Kidney tubule cell (primary cell): ENCODE results near the gene PPP1R14D.

Experiments
- DNase-seq: peaks from one replicate; pipeline ENCODE4 v3.0.0-alpha.2; 2018; ENCODE audit warnings: low spot score

The PPP1R14D gene

DNA sequence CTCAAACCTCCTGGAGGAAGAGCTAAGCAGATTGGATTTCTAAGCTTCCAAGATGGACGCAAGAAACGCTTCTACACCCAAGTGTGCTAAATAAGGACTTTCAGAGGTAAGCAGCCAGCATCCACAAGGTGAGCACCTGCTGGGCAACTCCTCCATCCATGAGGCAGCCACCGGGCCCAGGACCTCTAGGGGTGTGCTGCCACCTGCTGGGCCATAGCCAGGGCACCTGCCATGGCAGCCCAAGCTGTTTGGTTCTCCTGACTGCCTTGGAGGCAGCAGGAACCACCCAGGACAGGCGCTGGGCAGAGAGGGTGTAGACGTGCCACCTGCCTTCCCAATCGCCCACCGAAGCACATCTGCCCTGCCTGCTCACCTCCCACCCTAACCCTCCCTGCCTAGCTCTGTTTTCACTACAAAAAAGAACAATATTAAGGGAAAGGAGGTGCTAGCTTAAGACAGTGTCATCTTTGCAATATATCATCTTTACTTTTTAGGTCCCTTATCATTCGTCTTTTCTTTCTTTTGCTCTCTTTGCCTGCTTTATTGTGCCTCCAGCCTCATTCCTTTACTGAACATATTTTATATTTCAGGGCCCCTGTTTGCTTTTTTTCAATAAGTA, 45.8 kb downstream of the PPP1R14D start:
- peak; percentile 83 for DNase-seq

- DNase-seq, result peak; percentile 79
Measured at GRCh38 chr15:40776537-40777141, 51.9 kb downstream of the PPP1R14D start.

- no peak for DNase-seq
Measured at GRCh38 chr15:40775740-40776536, 52.6 kb downstream of the PPP1R14D start.

DNA sequence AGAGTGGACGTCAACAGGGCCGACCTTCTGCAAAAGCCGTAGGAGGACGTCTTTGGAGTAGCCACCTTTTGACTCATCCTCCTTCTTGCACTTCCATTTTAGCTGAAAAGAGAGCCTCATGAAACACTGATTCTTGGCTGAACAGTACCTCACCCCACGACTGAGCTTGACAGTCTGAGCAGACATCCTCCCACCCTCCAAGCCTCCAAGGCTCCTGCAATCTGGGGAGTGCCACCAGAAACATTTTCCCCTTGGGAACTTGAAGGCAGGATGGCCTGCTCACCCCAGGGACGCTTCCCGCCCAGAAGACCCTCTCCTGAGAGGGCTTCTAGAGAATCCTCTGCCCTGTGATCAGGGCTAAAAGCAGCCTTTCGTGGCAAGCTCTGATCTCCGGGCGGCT, 53.5 kb downstream of the PPP1R14D start:
- DNase-seq, result no peak

GRCh38 chr15:40773902-40774301, 54.6 kb downstream of the PPP1R14D start:
- no peak for DNase-seq

- no peak for DNase-seq
Measured at GRCh38 chr15:40773496-40773895, 55.0 kb downstream of the PPP1R14D start.

GRCh38 chr15:40772014-40772413, 56.5 kb downstream of the PPP1R14D start:
- no peak for DNase-seq

DNA sequence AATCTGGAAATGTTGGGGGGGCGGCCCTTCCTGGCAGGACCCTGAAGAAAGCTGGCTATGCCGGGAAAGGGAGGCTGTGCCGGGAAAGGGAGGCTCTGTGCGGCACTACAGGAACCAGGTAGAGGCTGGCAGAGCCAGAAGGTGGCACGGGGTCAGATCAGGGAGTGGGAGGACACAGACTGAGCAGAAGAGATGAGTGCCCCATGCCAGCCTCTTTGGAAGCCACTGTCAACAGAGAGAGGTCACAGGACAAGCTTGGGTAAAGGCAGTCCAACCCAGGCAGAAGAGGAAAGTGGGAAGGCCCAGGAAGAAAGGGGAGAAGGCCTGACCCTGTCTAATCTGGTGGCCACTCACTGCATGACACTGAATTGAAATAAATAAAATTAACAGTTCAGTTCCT, 57.3 kb downstream of the PPP1R14D start:
- no peak for DNase-seq

DNA sequence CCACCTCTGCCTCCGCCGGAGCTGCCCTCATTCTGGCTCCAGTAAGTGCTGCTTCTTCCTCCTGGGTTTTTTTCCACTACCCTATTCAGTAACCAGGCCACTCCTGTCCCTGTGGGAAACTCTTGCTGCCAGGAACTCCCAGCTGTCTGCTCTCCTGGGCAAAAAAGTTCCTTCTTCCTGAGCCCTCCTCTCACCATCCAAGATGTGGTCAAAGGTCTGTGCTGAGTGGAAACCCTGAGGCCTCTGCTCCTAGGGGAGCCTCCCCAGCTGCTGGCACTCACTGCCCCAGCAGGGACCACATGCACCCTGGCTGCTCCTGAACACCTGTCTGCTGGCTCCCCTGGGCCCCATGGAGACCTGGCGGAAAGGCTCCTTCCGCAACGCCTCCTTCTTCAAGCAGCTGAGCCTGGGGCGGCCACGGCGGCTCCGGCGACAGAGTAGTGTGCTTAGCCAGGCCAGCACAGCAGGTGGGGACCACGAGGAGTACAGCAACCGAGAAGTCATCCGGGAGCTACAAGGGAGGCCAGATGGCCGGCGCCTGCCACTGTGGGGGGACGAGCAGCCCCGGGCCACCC, 58.3 kb downstream of the PPP1R14D start:
- DNase-seq, result no peak

- peak; percentile 96 for DNase-seq
Measured at GRCh38 chr15:40769274-40770146, 59.0 kb downstream of the PPP1R14D start, which contains the start of gene C15orf62. TSS of gene C15orf62 (plus strand) at chr15:40769980. CDS start at chr15:40770496, 516 bp downstream.

GRCh38 chr15:40768521-40769273, 59.8 kb downstream of the PPP1R14D start:
- DNase-seq, result no peak

DNA sequence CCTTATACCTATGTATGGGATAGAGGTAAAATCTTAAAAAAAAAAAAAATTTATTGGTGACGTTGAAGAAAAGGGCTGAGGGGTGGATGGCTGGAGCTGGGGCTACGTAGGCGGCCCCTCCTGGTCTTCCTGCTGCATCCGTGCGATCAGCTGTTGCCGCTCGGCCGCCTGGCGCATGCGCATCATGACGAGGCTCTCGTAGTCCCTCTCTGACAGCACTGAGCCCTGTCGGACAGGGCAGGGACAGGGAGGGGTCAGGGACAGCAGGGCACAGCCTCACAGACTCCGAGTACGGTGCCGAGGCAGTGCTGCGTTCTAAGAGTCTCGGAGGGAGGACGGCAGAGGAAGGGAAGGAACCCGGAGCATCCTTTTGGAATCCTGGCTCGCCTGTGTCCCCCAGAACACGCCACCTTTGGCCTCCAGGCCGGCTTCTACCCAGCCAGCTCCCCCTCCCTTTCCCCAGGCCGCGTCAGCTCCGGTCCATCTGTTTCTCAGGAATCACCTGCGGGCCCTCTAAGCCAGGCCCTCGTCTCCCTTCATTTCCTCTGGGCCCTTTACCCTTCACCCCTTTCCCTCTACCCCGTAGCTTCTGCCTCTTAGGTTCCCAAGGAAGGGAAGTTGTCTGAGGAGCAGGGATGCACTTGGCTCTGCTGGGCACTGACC, 60.5 kb downstream of the PPP1R14D start:
- DNase-seq, result no peak

- peak; percentile 66 for DNase-seq
Measured at GRCh38 chr15:40766906-40767837, 61.3 kb downstream of the PPP1R14D start.

- DNase-seq, result no peak
Measured at GRCh38 chr15:40766194-40766815, 62.2 kb downstream of the PPP1R14D start.
